ENCODE results near the gene IGSF23.
"Not testable (repeated sequence)": the region's sequence is repeated elsewhere in the genome, so short reads cannot be mapped to it uniquely, and the experiment has no call there.

The IGSF23 gene

GRCh38 chr19:44587963-44588770 lies 25.2 kb upstream of the IGSF23 start:
- no peak for DNase-seq (ENCODE audit: low read depth)

DNA sequence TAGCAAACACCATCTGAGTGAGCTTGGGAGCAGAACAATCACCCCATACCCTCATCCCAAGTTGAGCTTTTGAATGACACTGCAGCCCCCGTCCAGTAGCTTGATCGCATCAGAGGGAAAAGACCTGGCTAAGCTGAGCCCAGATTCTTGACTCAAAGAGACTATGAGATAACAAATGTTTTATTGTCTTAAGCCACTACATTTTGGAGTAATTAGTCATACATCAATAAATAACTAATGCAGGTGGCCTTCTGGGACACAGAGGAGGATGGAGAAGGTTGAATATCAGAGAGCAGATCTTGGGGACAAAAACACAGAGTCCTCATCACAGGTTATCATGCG lies 24.6 kb upstream of the IGSF23 start:
- DNase-seq (ENCODE audit: low read depth) = no peak

DNA sequence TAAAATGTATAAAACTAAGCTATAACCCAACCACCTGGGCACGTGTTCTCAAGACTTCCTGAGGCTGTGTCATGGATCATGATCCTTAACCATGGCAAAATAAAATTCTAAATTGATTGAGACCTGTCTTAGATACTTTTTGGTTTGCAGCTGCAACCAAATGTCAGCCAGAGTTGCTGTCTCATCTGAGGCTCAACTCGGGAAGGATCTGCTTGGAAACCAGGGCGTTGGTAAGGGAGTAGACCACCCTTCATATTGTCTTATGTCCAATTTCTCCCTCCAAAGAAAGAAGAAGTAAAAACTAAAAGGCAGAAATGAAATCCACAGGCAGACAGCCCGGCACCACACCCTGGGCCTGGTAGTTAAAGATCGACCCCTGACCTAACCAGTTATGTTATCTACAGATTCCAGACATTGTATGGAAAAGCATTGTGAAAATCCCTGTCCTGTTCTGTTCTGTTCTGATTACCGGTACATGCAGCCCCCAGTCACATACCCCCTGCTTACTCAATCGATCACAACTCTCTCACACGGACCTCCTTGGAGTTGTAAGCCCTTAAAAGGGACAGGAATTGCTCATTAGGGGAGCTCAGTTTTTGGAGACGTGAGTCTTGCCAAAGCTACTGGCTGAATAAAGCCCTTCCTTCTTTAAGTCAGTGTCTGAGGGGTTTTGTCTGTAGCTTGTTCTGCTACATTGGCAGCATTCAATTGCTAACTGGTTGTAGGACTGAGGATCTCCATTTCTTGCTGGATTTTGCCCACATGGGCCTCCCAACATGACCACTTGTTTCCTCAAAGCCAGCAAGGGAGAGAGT lies 22.9 kb upstream of the IGSF23 start:
- no peak for DNase-seq (ENCODE audit: low read depth)

DNA sequence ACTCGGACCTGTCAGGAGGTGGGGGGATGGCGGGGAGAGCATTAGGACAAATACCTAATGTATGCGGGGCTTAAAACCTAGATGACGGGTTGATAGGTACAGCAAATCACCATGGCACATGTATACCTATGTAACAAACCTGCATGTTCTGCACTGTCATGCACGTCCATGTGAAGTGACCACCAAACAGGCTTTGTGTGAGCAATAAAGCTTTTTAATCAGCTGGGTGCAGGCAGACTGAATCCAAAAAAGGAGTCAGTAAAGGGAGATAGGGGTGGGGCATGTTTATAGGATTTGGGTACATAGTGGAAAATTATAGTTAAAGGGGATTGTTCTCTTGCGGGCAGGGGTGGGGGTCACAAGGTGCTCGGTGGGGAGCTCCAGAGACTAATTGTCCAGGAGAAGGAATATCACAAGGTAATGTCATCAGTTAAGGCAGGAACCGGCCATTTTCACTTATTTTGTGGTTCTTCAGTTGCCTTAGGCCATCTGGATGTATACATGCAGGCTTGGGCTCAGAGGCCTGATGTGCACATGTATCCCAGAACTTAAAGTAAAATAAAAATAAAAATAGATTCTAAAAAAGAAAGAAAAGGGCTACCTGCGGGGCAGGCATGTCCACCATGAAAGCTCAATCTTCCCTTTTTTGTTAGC lies 21.9 kb upstream of the IGSF23 start:
- not testable (repeated sequence) for DNase-seq (ENCODE audit: low read depth)

DNA sequence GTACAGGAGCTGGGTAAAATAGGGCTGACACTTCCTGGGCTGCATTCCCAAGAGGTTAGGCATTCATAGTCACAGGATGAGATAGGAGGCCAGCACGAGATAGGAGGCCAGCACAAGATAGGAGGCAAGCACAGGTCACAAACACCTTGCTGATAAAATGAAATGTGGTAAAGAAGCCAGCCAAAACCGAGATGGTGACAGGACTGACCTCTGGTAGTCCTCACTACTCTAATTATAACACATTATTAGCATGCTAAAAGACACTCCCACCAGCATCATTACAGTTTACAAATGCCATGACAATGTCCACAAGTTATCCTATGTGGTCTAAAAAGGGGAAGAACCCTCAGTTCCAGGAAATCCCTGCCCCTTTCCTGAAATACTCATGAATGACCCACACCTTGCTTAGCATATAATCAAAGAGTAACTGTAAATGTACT lies 20.9 kb upstream of the IGSF23 start:
- no peak for DNase-seq (ENCODE audit: low read depth)

GRCh38 chr19:44593294-44593693 lies 20.1 kb upstream of the IGSF23 start:
- no peak for DNase-seq (ENCODE audit: low read depth)

GRCh38 chr19:44593866-44594266 lies 19.5 kb upstream of the IGSF23 start:
- not testable (repeated sequence) for DNase-seq (ENCODE audit: low read depth)

GRCh38 chr19:44596428-44597130 lies 16.8 kb upstream of the IGSF23 start:
- no peak for DNase-seq (ENCODE audit: low read depth)

DNA sequence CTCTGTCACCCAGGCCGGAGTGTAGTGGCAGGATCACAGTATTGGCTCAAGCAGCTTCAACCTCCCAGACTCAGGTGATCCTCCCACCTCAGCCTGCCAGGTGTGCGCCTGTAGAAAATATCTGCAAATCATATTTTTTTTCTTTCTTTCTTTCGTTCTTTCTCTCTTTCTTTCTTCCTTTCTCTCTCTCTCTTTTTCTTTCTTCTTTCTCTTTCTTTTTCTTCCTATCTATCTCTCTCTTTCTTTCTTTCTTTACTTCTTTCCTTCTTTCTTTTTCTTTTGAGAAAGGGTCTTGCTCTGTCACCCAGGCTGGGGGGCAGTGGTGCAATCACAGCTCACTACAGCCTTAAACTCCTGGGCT lies 16.3 kb upstream of the IGSF23 start:
- no peak for DNase-seq (ENCODE audit: low read depth)

DNA sequence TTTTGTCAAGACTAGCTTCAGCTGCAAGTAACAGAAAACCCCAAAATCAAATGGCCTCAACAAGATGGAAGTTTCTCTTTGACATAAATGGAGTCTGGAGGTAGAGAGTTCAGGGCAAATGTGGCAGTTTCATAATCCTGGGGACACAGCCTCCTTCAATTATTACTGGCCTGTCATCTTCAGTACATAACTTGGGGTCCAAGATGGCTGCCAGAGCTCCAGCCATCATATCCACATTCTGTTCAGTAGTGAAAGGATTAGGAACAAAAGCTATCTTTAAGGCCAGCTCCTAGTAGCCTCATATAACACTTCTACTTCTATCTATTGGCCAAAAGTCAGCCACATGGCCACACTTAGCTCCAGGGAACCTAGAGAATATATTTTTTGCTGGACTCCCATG lies 15.0 kb upstream of the IGSF23 start:
- DNase-seq (ENCODE audit: low read depth) = no peak

GRCh38 chr19:44598880-44599279 lies 14.5 kb upstream of the IGSF23 start:
- DNase-seq (ENCODE audit: low read depth) = no peak

DNA sequence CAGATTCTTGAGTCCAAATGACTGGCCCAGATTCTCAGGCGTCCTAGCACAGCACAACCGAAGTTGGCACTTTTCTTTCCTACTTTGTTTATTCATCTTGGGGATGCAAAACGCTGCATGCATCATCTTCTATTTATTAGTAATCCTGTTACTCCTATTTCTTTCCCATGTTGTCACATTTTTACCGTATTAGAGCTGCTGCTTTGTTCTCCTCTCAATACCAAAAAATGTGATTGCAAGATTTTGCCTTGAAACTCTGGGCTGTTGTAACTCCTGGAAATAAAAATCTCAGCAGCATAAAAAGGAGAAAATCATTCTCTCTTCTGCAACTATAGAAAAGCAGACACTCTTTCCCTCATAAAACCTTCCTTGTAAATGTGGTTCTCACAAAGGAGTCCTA lies 12.9 kb upstream of the IGSF23 start:
- DNase-seq (ENCODE audit: low read depth) = no peak

DNA sequence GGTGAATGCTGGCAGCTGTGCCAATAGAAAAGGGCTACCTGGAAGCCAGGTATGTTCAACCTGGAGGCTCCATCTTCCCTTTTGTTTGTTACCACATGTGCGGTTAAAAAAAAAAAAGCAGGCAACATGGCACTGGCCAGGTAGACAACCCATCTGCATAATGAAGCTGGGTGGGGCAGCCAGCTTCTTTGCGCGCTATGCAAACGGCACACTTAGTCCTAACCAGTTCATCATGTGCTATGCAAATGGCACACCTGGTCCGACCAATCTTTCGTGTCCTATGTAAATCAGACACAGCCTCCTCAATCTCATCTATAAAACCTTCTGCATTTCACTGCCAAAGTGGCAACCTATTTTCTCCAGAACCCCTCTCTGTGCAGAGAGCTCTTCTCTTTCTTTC lies 11.3 kb upstream of the IGSF23 start:
- DNase-seq (ENCODE audit: low read depth) = no peak

- DNase-seq (ENCODE audit: low read depth) = no peak
Measured at GRCh38 chr19:44603201-44603945, 10.0 kb upstream of the IGSF23 start.

DNA sequence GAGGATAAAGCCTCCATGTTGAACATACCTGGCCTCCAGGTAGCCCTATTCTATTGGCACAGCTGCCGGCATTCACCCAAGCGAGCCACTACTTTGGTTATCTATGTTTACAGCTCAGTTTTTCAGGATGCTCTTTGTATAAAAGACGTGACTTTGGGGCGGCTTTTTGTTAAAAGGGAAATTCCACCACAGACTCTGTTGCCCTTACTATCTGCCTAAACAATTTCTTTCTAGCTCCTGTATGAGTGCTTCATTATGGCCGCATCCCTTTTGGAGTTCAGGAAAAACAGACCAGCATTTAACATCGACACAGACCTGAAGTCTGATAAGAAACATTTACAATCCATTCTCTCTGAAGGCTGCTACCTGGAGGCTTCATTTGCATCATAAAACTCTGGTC lies 9.1 kb upstream of the IGSF23 start:
- DNase-seq (ENCODE audit: low read depth) = no peak

DNA sequence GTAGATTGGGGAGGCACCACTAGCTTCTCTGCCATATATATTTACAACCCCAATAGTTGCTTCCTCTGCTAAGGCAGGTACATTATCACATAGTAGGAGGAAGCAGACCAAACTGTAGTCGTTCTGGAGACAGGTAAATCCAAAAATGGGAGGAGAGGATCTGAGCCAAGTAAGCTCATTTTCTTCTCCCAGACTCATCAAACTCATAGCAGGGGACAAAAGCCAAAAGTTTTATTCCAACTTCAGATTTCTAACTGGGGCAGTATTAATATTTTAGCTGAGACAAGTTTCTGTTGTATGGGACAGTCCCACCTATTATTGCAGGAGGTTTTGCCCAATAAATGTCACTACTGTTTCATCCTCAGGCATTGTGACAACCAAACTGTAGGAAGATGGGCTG lies 7.8 kb upstream of the IGSF23 start:
- no peak for DNase-seq (ENCODE audit: low read depth)

DNA sequence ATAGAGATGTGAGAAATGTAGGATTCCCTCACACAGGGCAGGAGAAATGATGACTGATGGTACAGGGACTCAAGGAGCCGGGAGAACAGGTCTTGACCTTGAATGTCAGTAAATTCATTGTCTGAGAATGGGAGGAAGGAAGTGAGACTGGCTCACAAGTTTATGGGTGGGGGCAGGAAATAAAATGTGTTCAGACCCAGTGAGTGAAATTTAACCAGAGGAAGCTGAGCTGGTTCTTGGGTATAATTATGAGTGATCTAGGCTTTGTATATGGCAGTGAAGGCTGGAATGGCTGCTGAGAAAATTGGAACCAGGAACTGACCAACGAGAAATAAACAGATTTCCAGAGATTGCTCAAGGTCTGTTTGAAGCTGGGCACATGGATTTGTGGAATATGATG lies 6.3 kb upstream of the IGSF23 start:
- no peak for DNase-seq (ENCODE audit: low read depth)

DNA sequence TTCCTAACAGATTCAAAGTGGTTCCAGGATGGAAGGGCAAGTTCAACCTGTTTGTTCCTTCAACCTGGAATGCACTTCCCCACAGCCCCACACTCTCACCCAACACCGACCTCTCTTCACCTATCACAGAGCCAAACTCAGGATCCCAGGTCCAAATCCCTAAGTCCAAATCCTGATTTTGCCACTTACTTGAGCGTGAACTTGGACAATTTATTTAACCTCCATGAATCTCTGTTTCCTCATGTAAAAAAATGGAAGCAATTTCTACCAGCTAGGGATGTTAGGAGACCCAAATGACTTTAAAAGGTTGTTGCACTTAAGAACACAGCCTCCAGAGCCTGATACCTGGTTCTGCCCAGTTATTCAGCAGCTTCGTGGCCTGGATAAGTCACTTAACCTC lies 5.4 kb upstream of the IGSF23 start:
- no peak for DNase-seq (ENCODE audit: low read depth)

DNA sequence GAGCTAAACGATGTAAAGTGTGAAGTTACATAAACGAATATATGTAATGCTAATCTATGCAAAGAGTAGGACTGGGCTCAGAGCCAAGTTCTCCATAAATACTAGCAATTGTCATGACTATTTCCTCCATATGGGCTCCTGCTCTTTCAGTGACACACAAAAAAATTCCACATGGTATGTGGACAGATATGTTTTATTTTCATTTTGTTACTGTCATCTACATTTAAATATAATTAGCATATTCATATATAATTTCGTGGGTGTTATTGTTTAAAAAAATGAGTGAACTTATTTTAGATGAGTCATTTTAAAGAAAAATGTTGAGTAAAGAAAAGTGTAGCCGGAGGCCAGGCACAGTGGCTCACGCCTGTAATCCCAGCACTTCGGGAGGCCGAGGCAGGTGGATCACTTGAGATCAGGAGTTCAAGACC lies 5.0 kb upstream of the IGSF23 start:
- DNase-seq (ENCODE audit: low read depth) = no peak

GRCh38 chr19:44609219-44609618 lies 4.1 kb upstream of the IGSF23 start:
- no peak for DNase-seq (ENCODE audit: low read depth)

- DNase-seq (ENCODE audit: low read depth) = not testable (repeated sequence)
Measured at GRCh38 chr19:44610497-44610896, 2.9 kb upstream of the IGSF23 start.
